Stomach (tissue), 9 donors: ENCODE results near the gene ERBB4. TPM values are rescaled to one million over a fixed set of nuclear protein-coding genes. Genes with fewer than 3 reads are reported as not detected.

ENCODE experiments used
- DNase-seq, 2 donors: peaks; one replicate each; pipeline versions ENCODE4 v3.0.0 to v3.0.0-alpha.2; 2013 to 2019
- H3K27ac ChIP-seq, 5 donors: fragments of 200-600 bp in 4 of 5; sonication (generic) in 4 of 5; one replicate each; pipeline ENCODE4 v1.5.1; 2013 to 2019; ENCODE audit warnings: mild to moderate bottlenecking in 1 of 5, moderate library complexity in 1 of 5
- H3K27me3 ChIP-seq, 3 donors: fragments of 200-600 bp; sonication (generic); one replicate each; pipeline ENCODE4 v1.5.1; 2017 to 2019; ENCODE audit warnings: mixed run types in 1 of 3
- H3K36me3 ChIP-seq, 4 donors: fragments of 200-600 bp; sonication (generic); 1 replicate in 3 of 4; 2 replicates in 1 of 4; pipeline ENCODE4 v1.5.1; 2016 to 2019
- H3K4me1 ChIP-seq, 4 donors: fragments of 200-600 bp; sonication (generic); one replicate each; pipeline ENCODE4 v1.5.1; 2016 to 2019
- H3K4me3 ChIP-seq, 4 donors: fragments of 200-600 bp; sonication (generic) in 3 of 4; one replicate each; pipeline ENCODE4 v1.5.1; 2016 to 2019; ENCODE audit warnings: mild to moderate bottlenecking in 1 of 4
- H3K9me3 ChIP-seq, 4 donors: fragments of 200-600 bp; sonication (generic); one replicate each; pipeline ENCODE4 v1.5.1; 2016 to 2019
- CTCF ChIP-seq, 7 experiments: fragments of 450-650 bp in 4 of 7; fragments of 200-600 bp in 3 of 7; sonication (generic) in 3 of 7; IDR thresholded peaks; one replicate each; pipeline ENCODE4 v1.5.1; 2016 to 2019; ENCODE audit warnings: antibody characterized with exemption in 7 of 7, control low read depth in 2 of 7, mild to moderate bottlenecking in 1 of 7
- EP300 ChIP-seq: sonication (generic); formaldehyde crosslinking; IDR thresholded peaks from one replicate; pipeline ENCODE4 v1.6.1; 2017; ENCODE audit warnings: antibody characterized with exemption
- POLR2A ChIP-seq, 4 donors: fragments of 450-650 bp; IDR thresholded peaks; one replicate each; pipeline ENCODE4 v1.6.1; 2016; ENCODE audit warnings: antibody characterized with exemption in 4 of 4, control low read depth in 2 of 4, mild to moderate bottlenecking in 1 of 4, moderate library complexity in 1 of 4
- POLR2AphosphoS5 ChIP-seq, 3 donors: sonication (generic); formaldehyde crosslinking; IDR thresholded peaks; one replicate each; pipeline ENCODE4 v1.6.1; 2016; ENCODE audit warnings: antibody characterized with exemption in 3 of 3
- WGBS, 5 donors: extraction: QIAGEN DNeasy Blood & Tissue Kit in 3 of 5; methylation state at CpG; one replicate each; pipeline versions ENCODE4 v1.1.5 to v1.1.7; 2013 to 2018; 5-methylcytosine and 5-hydroxymethylcytosine counted together
- intact Hi-C: fragments of 100-400 bp; cut with DNase I; formaldehyde crosslinking; loops from one replicate; pipeline ENCODE4 v1.15.1; 2023; ENCODE audit warnings: low total_unique reads
- polyA plus RNA-seq, 3 donors: library from polyadenylated mRNA; stranded (reverse); fragments of 200-250 nt; gene quantifications; one replicate each; pipeline ENCODE4 v1.2.3, GENCODE V29; 2013
- total RNA-seq, 5 donors: library from RNA; depleted of rRNA; stranded (reverse); fragments of >200 nt; gene quantifications; one replicate each; pipeline versions ENCODE4 v1.1.0 to v1.2.3, GENCODE V29; 2014 to 2016
- donor health status: healthy with polysubstance abuse.
- donor health status: Bipolar disorder and iron deficiency.
- donor health status: healthy.

ERBB4 gene
- total and polyA plus RNA-seq, 8 donors, result 0.12 to 2.5 (median 0.45) TPM; not detected in 1

- no peaks in the 10 kb centered on the region for H3K4me1 ChIP-seq
- H3K27me3 ChIP-seq, result no peaks in the 10 kb centered on the region
- DNase-seq, result no peak
- intact Hi-C loops, result no loop called here
- no peak overlapping the region for H3K27ac ChIP-seq
- TF ChIP-seq POLR2A (IDR thresholded peaks at IDR 0.05) (no peak), CTCF (IDR thresholded peaks at IDR 0.05) (no peak), EP300 (no peak), POLR2AphosphoS5 (IDR thresholded peaks at IDR 0.05) (no peak)
- H3K4me3 ChIP-seq, result no peak overlapping the region
- H3K36me3 ChIP-seq, result no peaks in the 10 kb centered on the region
- H3K9me3 ChIP-seq, result no peaks in the 10 kb centered on the region
- 86 to 98% (median 96%) methylated on average over 3 of the region's 3 CpGs for WGBS, 5 donors
Observed at GRCh38 chr2:212264187-212264586, 274.4 kb downstream of the ERBB4 start.

GRCh38 chr2:212259226-212259625 lies 279.4 kb downstream of the ERBB4 start:
- Histone ChIP-seq H3K4me1 (no peaks in the 10 kb centered on the region), H3K9me3 (no peaks in the 10 kb centered on the region), H3K4me3 (no peak overlapping the region), H3K27ac (no peak overlapping the region), H3K27me3 (no peaks in the 10 kb centered on the region), H3K36me3 (no peaks in the 10 kb centered on the region)
- no peak for DNase-seq
- 79 to 86% (median 83%) methylated on average over 2 of the region's 2 CpGs for WGBS, 5 donors
- TF ChIP-seq EP300 (no peak), POLR2AphosphoS5 (IDR thresholded peaks at IDR 0.05) (no peak), POLR2A (IDR thresholded peaks at IDR 0.05) (no peak), CTCF (IDR thresholded peaks at IDR 0.05) (no peak)
- intact Hi-C loops, result no loop called here

GRCh38 chr2:212254339-212254738 lies 284.3 kb downstream of the ERBB4 start:
- no peaks in the 10 kb centered on the region for H3K36me3 ChIP-seq
- H3K4me1 ChIP-seq, result no peaks in the 10 kb centered on the region
- H3K27me3 ChIP-seq, result no peaks in the 10 kb centered on the region
- intact Hi-C loops, result no loop called here
- 52 to 75% (median 63%) methylated on average over 5 of the region's 5 CpGs for WGBS, 5 donors
- DNase-seq, result no peak
- H3K9me3 ChIP-seq, result no peaks in the 10 kb centered on the region
- TF ChIP-seq POLR2A (IDR thresholded peaks at IDR 0.05) (no peak), POLR2AphosphoS5 (IDR thresholded peaks at IDR 0.05) (no peak), EP300 (no peak), CTCF (IDR thresholded peaks at IDR 0.05) (no peak)
- no peak overlapping the region for H3K4me3 ChIP-seq
- no peak overlapping the region for H3K27ac ChIP-seq

- no peak overlapping the region for H3K4me3 ChIP-seq
- H3K27ac ChIP-seq, result no peak overlapping the region
- H3K4me1 ChIP-seq, result no peaks in the 10 kb centered on the region
- no peaks in the 10 kb centered on the region for H3K36me3 ChIP-seq
- no peak for TF ChIP-seq CTCF (IDR thresholded peaks at IDR 0.05)
- no peak for TF ChIP-seq POLR2A (IDR thresholded peaks at IDR 0.05)
- no peak for TF ChIP-seq EP300
- TF ChIP-seq POLR2AphosphoS5 (IDR thresholded peaks at IDR 0.05), result no peak
- DNase-seq, result peak in 1 of 2 donors; percentile 18
- H3K27me3 ChIP-seq, result no peaks in the 10 kb centered on the region
- 41 to 49% (median 47%) methylated on average over 2 of the region's 2 CpGs for WGBS, 5 donors
- intact Hi-C loops, result no loop called here
- no peaks in the 10 kb centered on the region for H3K9me3 ChIP-seq
Observed at GRCh38 chr2:212249451-212249850, 289.2 kb downstream of the ERBB4 start.
